HG03342 (cell line): ENCODE data around the gene PKP1.

Experiments
- ATAC-seq: cut with Tn5 transposase; IDR thresholded peaks from one replicate; pipeline ENCODE4 v1.9.1; 2021; ENCODE audit warnings: mild to moderate bottlenecking, moderate library complexity; ENCODE audit not compliant: unreplicated experiment

PKP1 gene

GRCh38 chr1:201307760-201308499, 24.6 kb downstream of the PKP1 start:
- ATAC-seq, result no peak

DNA sequence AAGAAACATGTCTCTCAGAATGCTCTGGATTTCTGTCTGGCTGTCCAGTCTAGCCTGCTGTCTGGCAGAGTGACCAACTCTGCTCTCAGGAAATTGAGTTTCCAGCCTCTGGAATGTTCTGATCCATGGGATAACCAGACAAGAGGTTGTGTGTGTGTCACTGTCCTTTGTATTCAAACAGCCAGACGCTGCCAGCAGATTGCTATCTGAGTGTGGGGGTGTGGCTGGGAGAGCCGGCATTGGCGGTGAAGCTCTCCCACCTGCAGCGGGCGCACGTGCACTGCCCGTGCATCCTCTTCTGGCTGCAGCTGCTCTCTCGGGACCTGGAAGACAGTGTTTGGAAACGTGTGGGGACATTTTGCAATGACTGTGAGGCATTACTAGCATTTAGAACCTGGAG, 26.1 kb downstream of the PKP1 start:
- ATAC-seq, result no peak

- no peak for ATAC-seq
Observed at GRCh38 chr1:201310251-201310985, 27.1 kb downstream of the PKP1 start.

- ATAC-seq, result no peak
Observed at GRCh38 chr1:201310986-201311355, 27.7 kb downstream of the PKP1 start.

- no peak for ATAC-seq
Observed at GRCh38 chr1:201311356-201312011, 28.2 kb downstream of the PKP1 start.

DNA sequence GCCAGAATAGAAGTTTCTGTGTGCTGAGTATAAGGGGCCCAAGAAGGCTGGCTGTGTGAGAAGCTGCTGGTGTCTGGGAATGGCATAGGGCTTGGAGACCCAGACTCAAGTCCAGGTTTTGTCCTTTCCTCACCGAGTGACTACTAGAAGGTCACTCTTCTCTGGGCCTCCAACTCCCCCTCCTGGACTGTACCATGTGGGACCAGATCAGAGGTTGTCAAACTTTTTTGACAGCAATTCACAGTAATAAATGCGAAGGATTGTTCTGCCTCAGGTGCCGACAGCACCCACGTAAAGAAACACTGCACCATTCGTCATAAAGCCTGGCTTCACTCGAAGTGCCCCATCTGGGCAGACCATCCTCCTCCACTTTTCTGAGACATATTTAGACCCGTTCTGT, 29.0 kb downstream of the PKP1 start:
- no peak for ATAC-seq

DNA sequence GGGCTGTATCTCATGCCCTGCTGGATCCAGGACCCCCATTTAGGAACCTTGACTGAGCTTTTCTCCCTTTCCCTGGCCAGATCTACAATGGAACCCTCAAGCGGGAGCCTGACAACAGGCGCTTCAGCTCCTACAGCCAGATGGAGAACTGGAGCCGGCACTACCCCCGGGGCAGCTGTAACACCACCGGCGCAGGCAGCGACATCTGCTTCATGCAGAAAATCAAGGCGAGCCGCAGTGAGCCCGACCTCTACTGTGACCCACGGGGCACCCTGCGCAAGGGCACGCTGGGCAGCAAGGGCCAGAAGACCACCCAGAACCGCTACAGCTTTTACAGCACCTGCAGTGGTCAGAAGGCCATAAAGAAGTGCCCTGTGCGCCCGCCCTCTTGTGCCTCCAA, 29.8 kb downstream of the PKP1 start:
- no peak for ATAC-seq

- ATAC-seq, result no peak
Observed at GRCh38 chr1:201316556-201316955, 33.2 kb downstream of the PKP1 start.

DNA sequence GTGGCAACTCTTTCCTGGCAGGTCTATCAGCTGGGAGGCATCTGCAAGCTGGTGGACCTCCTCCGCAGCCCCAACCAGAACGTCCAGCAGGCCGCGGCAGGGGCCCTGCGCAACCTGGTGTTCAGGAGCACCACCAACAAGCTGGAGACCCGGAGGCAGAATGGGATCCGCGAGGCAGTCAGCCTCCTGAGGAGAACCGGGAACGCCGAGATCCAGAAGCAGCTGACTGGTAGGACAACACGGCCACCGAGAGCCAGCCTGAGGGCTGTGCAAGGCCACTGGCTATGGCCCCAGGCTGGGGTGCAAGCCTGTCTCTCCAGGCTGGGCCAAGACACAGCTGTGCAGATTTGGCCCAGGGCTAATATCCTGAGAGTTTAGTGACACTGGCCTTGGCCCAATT, 34.2 kb downstream of the PKP1 start:
- no peak for ATAC-seq

DNA sequence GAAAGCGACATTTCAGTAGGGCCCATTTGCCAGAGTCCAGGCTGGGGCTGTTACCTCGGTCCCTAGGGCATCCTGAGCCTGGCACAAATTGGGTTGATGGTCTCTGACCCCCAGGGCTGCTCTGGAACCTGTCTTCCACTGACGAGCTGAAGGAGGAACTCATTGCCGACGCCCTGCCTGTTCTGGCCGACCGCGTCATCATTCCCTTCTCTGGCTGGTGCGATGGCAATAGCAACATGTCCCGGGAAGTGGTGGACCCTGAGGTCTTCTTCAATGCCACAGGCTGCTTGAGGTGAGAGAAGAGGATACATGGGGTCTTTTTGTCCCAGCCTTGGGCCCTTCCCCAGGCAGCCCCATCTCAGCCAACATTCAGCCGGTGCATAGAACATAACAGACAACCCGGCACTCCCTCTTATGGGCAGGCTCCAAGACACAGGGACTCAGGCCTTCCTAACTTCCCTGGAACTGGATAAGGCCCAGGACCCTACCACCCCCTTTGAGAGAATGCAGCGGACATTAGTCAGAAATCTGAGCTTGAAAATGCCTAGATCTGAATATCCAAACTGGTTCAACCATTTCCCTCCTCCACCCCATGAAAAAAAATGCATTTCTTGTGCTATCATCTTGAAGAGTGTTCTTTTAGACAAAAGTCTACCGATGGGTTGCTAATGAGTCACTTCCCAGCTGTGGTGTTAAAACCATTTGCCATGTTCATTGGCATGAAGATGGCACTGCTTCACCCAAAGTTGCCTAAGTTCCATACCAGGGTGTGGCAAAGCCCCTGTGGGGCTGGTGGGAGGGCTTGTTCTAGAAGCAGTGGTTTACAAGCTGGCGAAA, 35.4 kb downstream of the PKP1 start:
- ATAC-seq, result no peak

DNA sequence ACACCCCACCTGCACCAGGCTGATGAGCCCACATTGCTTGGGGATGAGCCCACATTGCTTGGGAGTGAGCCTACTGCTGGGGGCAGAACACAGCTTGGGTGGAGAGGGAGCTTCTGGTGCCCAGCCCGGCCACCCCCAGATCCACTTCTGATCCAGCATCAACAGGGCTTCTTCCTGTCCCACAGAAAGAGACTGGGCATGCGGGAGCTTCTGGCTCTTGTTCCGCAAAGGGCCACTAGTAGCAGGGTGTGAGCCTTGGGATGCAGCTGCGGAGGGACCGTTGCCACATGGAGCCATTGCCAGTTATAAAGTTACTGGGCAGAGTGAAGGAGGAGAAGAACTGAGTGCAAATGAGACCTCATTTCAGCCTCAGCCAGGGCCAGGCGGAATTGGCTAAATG, 36.3 kb downstream of the PKP1 start:
- no peak for ATAC-seq

DNA sequence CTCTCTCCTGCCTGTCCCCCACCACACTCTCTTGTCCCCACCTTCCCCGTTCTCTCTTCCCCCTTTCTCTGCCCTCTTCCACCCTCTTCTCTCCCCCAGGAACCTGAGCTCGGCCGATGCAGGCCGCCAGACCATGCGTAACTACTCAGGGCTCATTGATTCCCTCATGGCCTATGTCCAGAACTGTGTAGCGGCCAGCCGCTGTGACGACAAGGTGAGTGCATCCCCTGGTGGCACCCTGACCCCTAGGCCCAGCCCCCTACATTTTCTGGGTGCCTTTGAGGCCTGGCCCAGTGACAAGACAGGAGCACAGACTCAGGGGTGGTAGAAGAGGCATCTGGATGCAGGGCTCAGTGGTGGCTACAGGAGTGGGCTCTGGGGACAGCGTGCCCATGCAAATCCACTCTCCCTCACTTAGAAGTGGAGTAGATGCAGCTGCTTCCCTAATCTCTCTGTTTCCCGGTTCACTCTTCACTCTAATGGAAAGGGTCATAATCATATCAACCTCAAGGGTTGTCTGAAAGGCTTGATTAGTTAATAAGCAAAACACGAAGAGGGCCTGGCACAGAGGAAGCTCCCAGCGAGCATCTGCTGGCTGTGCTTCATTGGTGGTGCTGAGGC, 37.0 kb downstream of the PKP1 start:
- no peak for ATAC-seq

DNA sequence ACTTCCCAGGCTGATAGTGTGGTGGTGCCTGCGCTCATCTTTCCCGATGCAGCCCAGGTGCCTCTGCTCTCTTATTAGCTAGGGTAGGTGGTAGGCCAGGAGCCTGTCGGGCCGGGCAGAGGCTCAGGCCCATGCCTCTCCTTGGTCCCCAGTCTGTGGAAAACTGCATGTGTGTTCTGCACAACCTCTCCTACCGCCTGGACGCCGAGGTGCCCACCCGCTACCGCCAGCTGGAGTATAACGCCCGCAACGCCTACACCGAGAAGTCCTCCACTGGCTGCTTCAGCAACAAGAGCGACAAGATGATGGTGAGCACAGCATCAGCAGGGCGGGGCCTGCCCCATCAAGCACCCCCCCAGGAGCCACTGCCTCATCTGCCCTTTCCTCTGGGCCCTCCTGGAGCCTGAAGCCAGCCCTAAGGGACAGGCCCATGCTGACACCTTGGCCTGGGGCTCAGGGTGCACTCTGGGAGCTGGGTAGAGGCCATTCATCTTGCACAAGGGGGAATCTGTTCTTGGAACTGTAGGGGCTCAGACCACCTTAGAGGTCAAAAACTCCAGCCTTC, 38.6 kb downstream of the PKP1 start:
- no peak for ATAC-seq

DNA sequence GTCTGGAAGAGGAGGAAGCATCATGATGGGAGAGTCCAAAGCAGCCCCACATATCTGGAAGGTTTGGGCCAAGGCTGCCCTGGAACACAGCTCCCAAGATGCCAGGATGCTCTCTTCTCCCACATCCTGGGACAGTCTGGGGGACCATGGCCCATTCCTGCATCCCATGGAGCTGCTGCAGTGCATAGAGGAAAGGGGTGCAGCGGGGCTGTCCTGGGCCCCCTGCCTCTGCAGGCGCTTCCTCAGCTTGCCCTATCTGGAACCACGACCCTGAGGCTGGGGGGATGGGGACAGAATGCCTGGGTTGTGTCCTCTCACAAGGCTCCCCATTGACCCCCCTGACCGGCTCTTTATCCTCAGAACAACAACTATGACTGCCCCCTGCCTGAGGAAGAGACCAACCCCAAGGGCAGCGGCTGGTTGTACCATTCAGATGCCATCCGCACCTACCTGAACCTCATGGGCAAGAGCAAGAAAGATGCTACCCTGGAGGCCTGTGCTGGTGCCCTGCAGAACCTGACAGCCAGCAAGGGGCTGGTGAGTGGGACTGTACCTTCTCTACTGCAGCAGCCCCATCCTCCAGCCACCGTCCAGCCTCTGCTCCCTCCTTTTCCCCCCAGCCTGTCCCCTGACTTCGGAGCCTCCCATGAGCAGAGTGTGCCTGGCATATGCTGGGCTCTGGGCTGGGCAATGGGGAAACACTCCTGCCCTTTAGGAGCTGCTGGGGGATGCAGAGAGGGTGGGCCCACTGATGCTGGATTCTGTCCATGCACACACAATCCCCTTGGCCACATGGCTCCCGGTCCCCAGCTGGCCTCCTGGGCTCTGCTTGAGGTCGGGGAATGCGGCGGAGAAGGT, 39.6 kb downstream of the PKP1 start:
- no peak for ATAC-seq

DNA sequence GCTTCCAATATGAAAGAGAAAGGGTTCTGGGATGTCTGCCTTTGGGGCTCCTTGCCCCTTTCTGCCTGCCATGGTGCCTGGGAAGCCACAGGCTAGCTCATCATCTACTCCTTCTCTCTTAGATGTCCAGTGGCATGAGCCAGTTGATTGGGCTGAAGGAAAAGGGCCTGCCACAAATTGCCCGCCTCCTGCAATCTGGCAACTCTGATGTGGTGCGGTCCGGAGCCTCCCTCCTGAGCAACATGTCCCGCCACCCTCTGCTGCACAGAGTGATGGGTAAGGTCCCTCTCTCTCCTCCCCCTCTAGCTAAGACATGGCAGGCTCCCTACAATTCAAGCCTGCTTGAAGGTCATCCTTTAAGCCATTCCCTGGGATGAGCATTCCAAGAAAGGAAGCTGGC, 41.0 kb downstream of the PKP1 start:
- no peak for ATAC-seq

GRCh38 chr1:201324821-201325677, 41.7 kb downstream of the PKP1 start:
- no peak for ATAC-seq

DNA sequence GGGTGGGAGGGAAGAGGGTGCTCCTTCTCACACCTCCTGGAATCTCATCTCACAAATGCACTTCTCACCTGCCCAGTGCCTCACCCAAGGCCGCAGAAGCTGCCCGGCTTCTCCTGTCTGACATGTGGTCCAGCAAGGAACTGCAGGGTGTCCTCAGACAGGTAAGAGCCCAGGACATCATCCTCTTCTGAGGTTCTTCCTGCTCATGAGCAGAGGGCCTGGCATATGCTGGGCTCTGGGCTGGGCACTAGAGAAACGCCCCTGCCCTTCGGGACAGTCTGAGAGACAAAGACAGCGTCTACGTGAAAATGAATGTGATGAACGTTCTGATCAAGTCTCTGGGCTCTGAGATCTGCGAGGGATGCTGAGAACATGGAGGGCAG, 42.4 kb downstream of the PKP1 start:
- ATAC-seq, result no peak

- no peak for ATAC-seq
Observed at GRCh38 chr1:201326710-201327109, 43.4 kb downstream of the PKP1 start.
